Measurements from ENCODE around the gene CAMK1. TPM values are rescaled to one million over a fixed set of nuclear protein-coding genes. Genes with fewer than 3 reads are reported as not detected.
A peak's percentile ranks its signal among the peaks of the same experiment; 100 is the strongest.

The CAMK1 gene
- total and polyA plus RNA-seq, 8 donors: 2.0 to 23.7 (median 5.4) TPM

GRCh38 chr3:9809239-9809614, 39.5 kb upstream of the CAMK1 start:
- Histone ChIP-seq H3K27me3 (no peaks in the 10 kb centered on the region), H3K4me1 (peaks cover 0 to 13% (median 5%) of the 10 kb centered on the region in 3 donors), H3K4me3 (peak overlapping the region in 2 of 4 donors; percentile 76 to 84), H3K36me3 (peaks cover 0 to 17% (median 16%) of the 10 kb centered on the region in 3 donors), H3K27ac (peak overlapping the region; percentile 86 to 96 (median 94)), H3K9me3 (no peaks in the 10 kb centered on the region)
- TF ChIP-seq, protein P1, sequence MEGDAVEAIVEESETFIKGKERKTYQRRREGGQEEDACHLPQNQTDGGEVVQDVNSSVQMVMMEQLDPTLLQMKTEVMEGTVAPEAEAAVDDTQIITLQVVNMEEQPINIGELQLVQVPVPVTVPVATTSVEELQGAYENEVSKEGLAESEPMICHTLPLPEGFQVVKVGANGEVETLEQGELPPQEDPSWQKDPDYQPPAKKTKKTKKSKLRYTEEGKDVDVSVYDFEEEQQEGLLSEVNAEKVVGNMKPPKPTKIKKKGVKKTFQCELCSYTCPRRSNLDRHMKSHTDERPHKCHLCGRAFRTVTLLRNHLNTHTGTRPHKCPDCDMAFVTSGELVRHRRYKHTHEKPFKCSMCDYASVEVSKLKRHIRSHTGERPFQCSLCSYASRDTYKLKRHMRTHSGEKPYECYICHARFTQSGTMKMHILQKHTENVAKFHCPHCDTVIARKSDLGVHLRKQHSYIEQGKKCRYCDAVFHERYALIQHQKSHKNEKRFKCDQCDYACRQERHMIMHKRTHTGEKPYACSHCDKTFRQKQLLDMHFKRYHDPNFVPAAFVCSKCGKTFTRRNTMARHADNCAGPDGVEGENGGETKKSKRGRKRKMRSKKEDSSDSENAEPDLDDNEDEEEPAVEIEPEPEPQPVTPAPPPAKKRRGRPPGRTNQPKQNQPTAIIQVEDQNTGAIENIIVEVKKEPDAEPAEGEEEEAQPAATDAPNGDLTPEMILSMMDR (IDR thresholded peaks at IDR 0.05): no peak
- 77 to 85% methylated on average over 4 of the region's 4 CpGs for WGBS, 2 donors
- DNase-seq: peak in 1 of 6 donors; percentile 32
- no peak for FAIRE-seq
- intact Hi-C loops (cut with DNase I): no loop called here
- peak; percentile 10 to 49 (median 33) for ATAC-seq

GRCh38 chr3:9808345-9809037, 38.7 kb upstream of the CAMK1 start:
- 78 to 84% methylated on average over 7 of the region's 7 CpGs for WGBS, 2 donors
- Histone ChIP-seq H3K27me3 (no peaks in the 10 kb centered on the region), H3K27ac (peak overlapping the region; percentile 86 to 96 (median 94)), H3K4me1 (peaks cover 0 to 13% (median 5%) of the 10 kb centered on the region in 3 donors), H3K9me3 (no peaks in the 10 kb centered on the region), H3K4me3 (no peak overlapping the region), H3K36me3 (peaks cover 0 to 24% (median 23%) of the 10 kb centered on the region in 3 donors)
- TF ChIP-seq, protein P1 (IDR thresholded peaks at IDR 0.05): no peak
- DNase-seq (no peak), FAIRE-seq (no peak), ATAC-seq (peak in 2 of 4 donors; percentile 8 to 18)
- intact Hi-C loops (cut with DNase I): no loop called here

DNA sequence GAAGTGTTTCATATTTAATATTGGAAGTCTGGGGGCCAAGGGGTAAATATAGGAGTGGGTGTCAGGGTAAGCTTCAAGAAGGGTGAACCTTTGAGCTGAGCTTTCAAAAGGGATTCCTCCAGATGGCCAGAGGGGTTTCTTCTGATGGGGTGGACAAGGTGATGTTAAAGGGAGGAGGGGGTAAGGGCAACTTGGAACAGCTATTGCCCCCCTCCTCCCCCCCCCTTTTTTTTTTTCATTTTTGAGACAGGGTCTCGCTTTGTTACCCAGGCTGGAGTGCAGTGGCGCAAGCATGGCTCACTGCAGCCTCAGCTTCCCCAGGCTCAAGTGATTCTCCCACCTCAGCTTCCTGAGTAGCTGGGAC, 38.2 kb upstream of the CAMK1 start:
- WGBS, 2 donors: 94% methylated on average over 2 of the region's 2 CpGs

GRCh38 chr3:9806688-9807589, 37.2 kb upstream of the CAMK1 start:
- WGBS, 2 donors: 93 to 97% methylated on average over 7 of the region's 7 CpGs
- peak in 1 of 6 donors; percentile 52 for DNase-seq
- Histone ChIP-seq H3K27ac (no peak overlapping the region), H3K27me3 (no peaks in the 10 kb centered on the region), H3K4me1 (peaks cover 0 to 13% (median 5%) of the 10 kb centered on the region in 3 donors), H3K4me3 (no peak overlapping the region), H3K9me3 (no peaks in the 10 kb centered on the region), H3K36me3 (peaks cover 0 to 33% (median 29%) of the 10 kb centered on the region in 3 donors)
- intact Hi-C loops (cut with DNase I): no loop called here
- FAIRE-seq: no peak
- no peak for ATAC-seq
- TF ChIP-seq, protein P1 (IDR thresholded peaks at IDR 0.05): no peak

More for the DNA sequence above, 38.2 kb upstream of the CAMK1 start:
- H3K9me3 ChIP-seq: no peaks in the 10 kb centered on the region
- DNase-seq: no peak
- no peak overlapping the region for H3K4me3 ChIP-seq
- TF ChIP-seq, protein P1 (IDR thresholded peaks at IDR 0.05): no peak
- no peak for FAIRE-seq
- peaks cover 0 to 13% (median 5%) of the 10 kb centered on the region in 3 donors for H3K4me1 ChIP-seq
- H3K36me3 ChIP-seq: peaks cover 0 to 29% (median 29%) of the 10 kb centered on the region in 3 donors
- no peak for ATAC-seq
- H3K27ac ChIP-seq: no peak overlapping the region
- intact Hi-C loops (cut with DNase I): no loop called here
- no peaks in the 10 kb centered on the region for H3K27me3 ChIP-seq
